Kidney epithelial cell (primary cell): ENCODE measurements around the gene NAV2. TPM values are rescaled to one million over a fixed set of nuclear protein-coding genes. Genes with fewer than 3 reads are reported as not detected.

Experiments
- DNase-seq: peaks from one replicate; pipeline ENCODE4 v3.0.0-alpha.2; 2010; ENCODE audit warnings: low read depth
- H3K27me3 ChIP-seq: 2 replicates; pipeline ENCODE4 v1.6.0; 2011; ENCODE audit warnings: low read length; ENCODE audit not compliant: control insufficient read depth, insufficient read depth
- H3K36me3 ChIP-seq: 2 replicates; pipeline ENCODE4 v1.5.1; 2011; ENCODE audit warnings: low read length; ENCODE audit not compliant: control insufficient read depth, insufficient read depth
- H3K4me3 ChIP-seq: 2 replicates; pipeline ENCODE4 v1.5.1; 2011; ENCODE audit warnings: low read depth, mild to moderate bottlenecking, control low read depth, low read length
- CTCF ChIP-seq: IDR thresholded peaks from 2 replicates; pipeline ENCODE4 v1.5.1; 2011; ENCODE audit warnings: mild to moderate bottlenecking, moderate library complexity, low read length, control low read depth, inconsistent platforms; ENCODE audit not compliant: insufficient read depth, poor library complexity, severe bottlenecking
- total RNA-seq: library from RNA; depleted of rRNA; stranded (reverse); fragments of >200 nt; gene quantifications from 2 replicates; pipeline ENCODE4 v1.2.3, GENCODE V29; 2015

NAV2 gene
- total RNA-seq, 1 donor from 2014 or later, result 41.5 TPM

DNA sequence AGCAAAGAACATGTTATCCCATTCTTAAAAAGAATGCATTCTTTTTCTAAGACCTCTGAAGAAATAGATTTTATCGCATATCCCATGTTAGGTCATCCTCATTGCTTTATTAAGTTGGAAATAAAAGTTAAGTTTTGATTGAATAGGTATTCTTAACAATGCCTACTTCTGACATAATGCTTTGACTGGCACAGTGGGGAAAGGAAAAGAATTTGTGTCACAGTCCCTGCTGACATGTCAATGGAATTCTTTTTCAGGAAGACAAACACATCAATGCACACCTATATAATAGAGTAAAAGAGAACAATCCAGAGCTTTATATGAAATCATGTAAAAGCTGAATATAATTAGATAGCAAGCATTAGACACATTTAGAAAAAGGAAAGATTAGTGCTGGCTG is 341.9 kb downstream of the NAV2 start:
- H3K4me3 ChIP-seq, result no peak overlapping the region
- H3K36me3 ChIP-seq, result no peaks in the 10 kb centered on the region
- no peak for TF ChIP-seq CTCF
- DNase-seq, result no peak
- H3K27me3 ChIP-seq, result no peaks in the 10 kb centered on the region

- TF ChIP-seq CTCF, result no peak
- H3K36me3 ChIP-seq, result no peaks in the 10 kb centered on the region
- H3K4me3 ChIP-seq, result no peak overlapping the region
- no peaks in the 10 kb centered on the region for H3K27me3 ChIP-seq
- DNase-seq, result no peak
Measured at GRCh38 chr11:20055312-20055711, 342.7 kb downstream of the NAV2 start.

DNA sequence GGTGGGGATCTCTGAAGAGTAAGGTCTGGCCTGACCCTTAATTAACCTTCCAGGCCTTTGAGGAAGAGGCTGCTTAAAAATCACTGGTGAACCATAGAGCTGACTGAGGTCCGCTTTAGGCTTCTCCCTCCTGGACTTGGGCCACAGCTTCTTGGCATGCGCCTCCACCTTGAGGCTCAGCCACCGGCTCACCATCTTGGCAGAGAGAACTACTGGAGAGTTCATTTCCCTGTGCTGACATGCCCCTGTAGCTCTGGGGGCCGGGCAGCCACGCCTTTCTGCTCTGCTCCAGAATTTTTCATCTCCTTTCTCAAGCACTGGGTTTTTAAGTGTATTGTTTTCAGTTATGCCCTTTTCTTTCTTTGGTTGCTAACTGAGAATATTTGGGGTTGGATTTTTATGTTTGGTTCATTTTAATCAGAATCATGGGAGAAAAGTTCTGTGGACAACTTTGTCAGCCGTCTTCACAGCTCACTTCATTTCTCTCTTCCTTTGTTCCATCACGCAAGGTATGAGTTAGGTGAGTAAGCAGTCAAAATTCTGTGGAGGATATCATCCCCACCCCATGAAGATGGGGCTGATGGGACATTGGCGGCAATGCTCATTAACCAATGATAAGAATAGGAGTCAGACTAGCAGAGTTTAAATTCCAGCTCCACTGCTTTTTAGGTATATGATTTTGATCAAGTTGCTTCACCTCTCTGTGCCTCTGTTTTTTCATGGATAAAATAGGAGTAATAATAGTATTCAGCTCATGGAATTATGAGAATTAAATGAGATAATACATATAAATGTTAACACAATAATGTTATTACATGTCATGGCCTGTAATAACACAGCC is 343.7 kb downstream of the NAV2 start:
- Histone ChIP-seq H3K27me3 (no peaks in the 10 kb centered on the region), H3K36me3 (peaks cover 1% of the 10 kb centered on the region), H3K4me3 (no peak overlapping the region)
- no peak for DNase-seq
- no peak for TF ChIP-seq CTCF

GRCh38 chr11:20056950-20057943 is 344.6 kb downstream of the NAV2 start:
- no peak for DNase-seq
- Histone ChIP-seq H3K4me3 (no peak overlapping the region), H3K27me3 (no peaks in the 10 kb centered on the region), H3K36me3 (peaks cover 1% of the 10 kb centered on the region)
- TF ChIP-seq CTCF, result no peak

DNA sequence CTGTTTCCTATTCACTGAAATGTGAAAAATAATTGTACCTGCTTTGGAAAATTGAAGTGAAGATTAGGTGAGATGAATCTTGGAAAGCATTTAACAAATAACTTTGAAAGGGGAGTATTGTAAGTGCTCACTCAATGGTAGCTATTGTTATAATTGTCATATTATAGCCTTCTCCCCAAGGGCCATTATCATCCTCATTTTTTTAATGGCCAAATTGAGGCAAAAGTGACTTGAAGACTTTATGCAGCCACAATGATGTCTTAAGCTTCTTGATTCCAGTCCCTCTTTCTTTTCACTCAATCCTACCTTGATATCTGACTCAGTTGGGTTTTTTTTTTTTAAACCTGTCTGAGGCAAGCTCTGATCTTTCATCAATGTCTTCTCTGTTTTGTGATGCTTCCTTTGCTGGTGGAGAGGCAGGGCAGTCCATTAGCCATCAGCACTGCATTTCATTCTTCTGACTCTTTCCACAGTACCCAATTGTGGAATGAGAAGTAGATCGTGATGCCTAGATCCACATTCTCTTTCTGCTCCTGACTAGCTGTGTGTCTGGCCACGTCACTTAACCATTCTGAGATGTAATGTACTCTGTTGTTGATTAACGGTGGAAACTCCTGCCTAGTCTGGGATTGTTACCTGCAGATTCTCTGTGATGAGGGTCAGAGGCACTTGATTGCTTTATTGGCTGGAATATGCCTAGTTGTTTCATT is 346.3 kb downstream of the NAV2 start:
- no peak for TF ChIP-seq CTCF
- peaks cover 1% of the 10 kb centered on the region for H3K36me3 ChIP-seq
- H3K27me3 ChIP-seq, result no peaks in the 10 kb centered on the region
- H3K4me3 ChIP-seq, result no peak overlapping the region
- peak; percentile 71 for DNase-seq
